ENCODE measurements around the gene WDR33. TPM values are rescaled to one million over a fixed set of nuclear protein-coding genes. Genes with fewer than 3 reads are reported as not detected.
A peak's percentile ranks its signal among the peaks of the same experiment; 100 is the strongest.

Gene WDR33
- total and polyA plus RNA-seq, 2 of the 13 experiments (the other 11 are each of a cell fraction or from before 2014, with no cell fraction given): 54.9 to 78.2 TPM

DNA sequence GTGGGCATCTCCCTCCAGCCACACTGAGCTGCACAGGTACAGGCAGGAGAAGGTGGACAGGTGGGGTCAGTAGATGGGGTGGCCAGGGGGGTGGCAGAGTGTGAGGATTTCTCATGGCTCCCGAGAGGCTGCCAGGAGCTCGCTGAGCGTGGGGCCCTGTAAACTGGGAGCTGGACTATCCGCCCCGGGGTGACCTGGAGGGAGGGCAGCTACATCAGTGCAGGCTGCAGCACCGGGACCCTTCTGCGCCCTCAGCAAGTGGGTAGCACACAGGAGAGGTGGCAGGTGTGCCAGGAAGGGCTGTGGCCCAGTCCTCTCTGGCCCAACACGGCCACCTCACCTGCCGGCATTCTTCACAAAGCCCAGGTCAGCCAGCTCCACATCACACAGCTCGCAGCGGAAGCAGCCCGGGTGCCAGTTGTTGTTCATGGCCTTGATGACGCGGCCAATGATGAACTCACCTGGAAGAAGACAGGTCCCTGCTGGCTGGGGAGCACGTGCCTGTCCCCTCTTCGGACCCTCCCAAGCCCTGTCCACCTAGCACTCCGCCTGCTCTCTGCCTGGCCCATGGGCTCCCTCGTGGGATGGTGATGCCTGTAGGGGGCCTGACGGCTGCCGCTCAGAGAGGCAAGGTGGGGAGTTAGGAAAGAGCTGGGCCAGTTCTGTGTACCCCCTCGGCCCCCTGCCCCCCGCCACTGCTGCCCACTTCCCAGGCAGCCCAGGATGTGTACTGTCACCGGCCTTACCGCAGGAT is 156.7 kb downstream of the WDR33 start:
- no peaks in the 10 kb centered on the region for H3K79me2 ChIP-seq (ENCODE audit: insufficient read depth, low read length)
- in situ Hi-C loops (cut with HindIII; ENCODE audit: extremely low pct_ligation_motif_present, low pct_unique_long_range_greater_than_20kb): no loop called here
- H3K4me2 ChIP-seq (ENCODE audit: low read depth, low read length): no peak overlapping the region
- peaks cover 6 to 66% of the 10 kb centered on the region in 2 experiments for H3K27me3 ChIP-seq (ENCODE audit: control insufficient read depth in 1 of 2, insufficient read depth in 2 of 2, low read length in 2 of 2)
- TF ChIP-seq SRY (CRISPR knock-in tag; IDR thresholded peaks at IDR 0.05) (no peak), CREB1 (IDR thresholded peaks at IDR 0.05) (peak; percentile 65; the same call in 1 of the 2 replicates), CREB1 (CRISPR knock-in tag; IDR thresholded peaks at IDR 0.05) (no peak)
- H3K9ac ChIP-seq (ENCODE audit: insufficient read depth, low read depth, low read length): no peak overlapping the region
- POLR2A ChIA-PET: no interaction called here
- H3K9me3 ChIP-seq (ENCODE audit: low read length): no peaks in the 10 kb centered on the region
- no peak for DNase-seq (ENCODE audit: low spot score)
- intact Hi-C loops (cut with micrococcal nuclease; ENCODE audit: unreplicated experiment): no loop called here
- H3K4me3 ChIP-seq (replicated peaks in 1 of 3; ENCODE audit: insufficient read depth in 1 of 3, low read depth in 2 of 3, low read length in 3 of 3): no peak overlapping the region
- H3K4me1 ChIP-seq (ENCODE audit: insufficient read depth, low read length): peaks cover 34% of the 10 kb centered on the region
- CTCF ChIA-PET (ENCODE audit: low intra/inter-chr PET ratio, low total read pairs): no interaction called here
- H3K36me3 ChIP-seq (replicated peaks in 1 of 2; ENCODE audit: control insufficient read depth in 1 of 2, insufficient read depth in 2 of 2, low read length in 2 of 2): no peaks in the 10 kb centered on the region
- no peaks in the 10 kb centered on the region for H4K20me1 ChIP-seq (ENCODE audit: insufficient read depth, low read length)
- H2AFZ ChIP-seq (ENCODE audit: low read length): no peak overlapping the region
- 49% methylated on average over 24 of the region's 24 CpGs for WGBS (ENCODE audit: low lambda C conversion rate)
- FAIRE-seq: no peak
- no peak for ATAC-seq
- no TSS peak for BruUV-seq (replicated peaks)
- H3K27ac ChIP-seq (ENCODE audit: extremely low read length, insufficient read depth, low read length): no peak overlapping the region

DNA sequence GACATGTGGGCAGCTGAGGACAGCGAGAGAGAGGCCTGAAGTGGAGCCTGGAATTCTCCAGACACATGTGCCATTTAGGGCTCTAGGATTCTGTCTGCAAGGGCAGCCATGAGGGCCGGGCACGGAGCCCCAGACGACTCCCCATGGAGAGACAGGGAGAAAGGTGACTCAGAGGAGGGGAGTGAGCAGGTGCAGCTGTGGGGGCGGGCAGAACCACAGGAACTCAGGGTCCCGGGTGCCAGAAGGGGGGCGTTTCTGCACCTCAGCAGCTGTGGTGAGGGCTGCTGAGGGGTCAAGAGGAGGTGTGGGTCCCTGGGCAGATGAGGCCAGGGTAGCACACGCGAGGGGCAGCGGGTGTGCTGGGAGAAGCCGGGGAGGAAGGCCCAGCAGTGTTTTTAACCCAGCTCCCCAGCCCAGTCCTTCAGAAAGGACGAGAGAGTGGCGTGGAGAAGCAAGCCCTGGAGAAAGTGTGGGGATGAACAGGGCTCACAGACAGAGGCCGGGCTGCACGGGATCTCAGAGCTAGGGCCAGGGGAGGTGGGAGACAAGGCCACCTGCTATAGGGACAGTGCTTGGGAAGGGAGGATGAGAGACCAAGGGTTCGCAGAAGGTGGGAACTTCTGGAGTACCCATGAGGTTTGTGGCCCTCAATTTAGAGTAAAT is 157.4 kb downstream of the WDR33 start:
- H3K4me2 ChIP-seq (ENCODE audit: low read depth, low read length): no peak overlapping the region
- 37% methylated on average over 16 of the region's 16 CpGs for WGBS (ENCODE audit: low lambda C conversion rate)
- no peak overlapping the region for H3K4me3 ChIP-seq (replicated peaks in 1 of 3; ENCODE audit: insufficient read depth in 1 of 3, low read depth in 2 of 3, low read length in 3 of 3)
- CTCF ChIA-PET (ENCODE audit: low intra/inter-chr PET ratio, low total read pairs): no interaction called here
- no peak overlapping the region for H3K27ac ChIP-seq (ENCODE audit: extremely low read length, insufficient read depth, low read length)
- H3K27me3 ChIP-seq (ENCODE audit: control insufficient read depth in 1 of 2, insufficient read depth in 2 of 2, low read length in 2 of 2): peaks cover 6 to 61% of the 10 kb centered on the region in 2 experiments
- no peak for TF ChIP-seq BHLHE40 (IDR thresholded peaks at IDR 0.05; ENCODE audit: low read length)
- TF ChIP-seq, protein P1, sequence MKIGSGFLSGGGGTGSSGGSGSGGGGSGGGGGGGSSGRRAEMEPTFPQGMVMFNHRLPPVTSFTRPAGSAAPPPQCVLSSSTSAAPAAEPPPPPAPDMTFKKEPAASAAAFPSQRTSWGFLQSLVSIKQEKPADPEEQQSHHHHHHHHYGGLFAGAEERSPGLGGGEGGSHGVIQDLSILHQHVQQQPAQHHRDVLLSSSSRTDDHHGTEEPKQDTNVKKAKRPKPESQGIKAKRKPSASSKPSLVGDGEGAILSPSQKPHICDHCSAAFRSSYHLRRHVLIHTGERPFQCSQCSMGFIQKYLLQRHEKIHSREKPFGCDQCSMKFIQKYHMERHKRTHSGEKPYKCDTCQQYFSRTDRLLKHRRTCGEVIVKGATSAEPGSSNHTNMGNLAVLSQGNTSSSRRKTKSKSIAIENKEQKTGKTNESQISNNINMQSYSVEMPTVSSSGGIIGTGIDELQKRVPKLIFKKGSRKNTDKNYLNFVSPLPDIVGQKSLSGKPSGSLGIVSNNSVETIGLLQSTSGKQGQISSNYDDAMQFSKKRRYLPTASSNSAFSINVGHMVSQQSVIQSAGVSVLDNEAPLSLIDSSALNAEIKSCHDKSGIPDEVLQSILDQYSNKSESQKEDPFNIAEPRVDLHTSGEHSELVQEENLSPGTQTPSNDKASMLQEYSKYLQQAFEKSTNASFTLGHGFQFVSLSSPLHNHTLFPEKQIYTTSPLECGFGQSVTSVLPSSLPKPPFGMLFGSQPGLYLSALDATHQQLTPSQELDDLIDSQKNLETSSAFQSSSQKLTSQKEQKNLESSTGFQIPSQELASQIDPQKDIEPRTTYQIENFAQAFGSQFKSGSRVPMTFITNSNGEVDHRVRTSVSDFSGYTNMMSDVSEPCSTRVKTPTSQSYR (CRISPR knock-in tag; IDR thresholded peaks at IDR 0.05; ENCODE audit: borderline replicate concordance): no peak
- no peak for TF ChIP-seq ZSCAN12 (CRISPR knock-in tag; IDR thresholded peaks at IDR 0.05)
- TF ChIP-seq RXRA (CRISPR knock-in tag; IDR thresholded peaks at IDR 0.05): 0 out of 2 replicates have a peak, but pooled peaks have one; percentile 0
- TF ChIP-seq, protein P2, sequence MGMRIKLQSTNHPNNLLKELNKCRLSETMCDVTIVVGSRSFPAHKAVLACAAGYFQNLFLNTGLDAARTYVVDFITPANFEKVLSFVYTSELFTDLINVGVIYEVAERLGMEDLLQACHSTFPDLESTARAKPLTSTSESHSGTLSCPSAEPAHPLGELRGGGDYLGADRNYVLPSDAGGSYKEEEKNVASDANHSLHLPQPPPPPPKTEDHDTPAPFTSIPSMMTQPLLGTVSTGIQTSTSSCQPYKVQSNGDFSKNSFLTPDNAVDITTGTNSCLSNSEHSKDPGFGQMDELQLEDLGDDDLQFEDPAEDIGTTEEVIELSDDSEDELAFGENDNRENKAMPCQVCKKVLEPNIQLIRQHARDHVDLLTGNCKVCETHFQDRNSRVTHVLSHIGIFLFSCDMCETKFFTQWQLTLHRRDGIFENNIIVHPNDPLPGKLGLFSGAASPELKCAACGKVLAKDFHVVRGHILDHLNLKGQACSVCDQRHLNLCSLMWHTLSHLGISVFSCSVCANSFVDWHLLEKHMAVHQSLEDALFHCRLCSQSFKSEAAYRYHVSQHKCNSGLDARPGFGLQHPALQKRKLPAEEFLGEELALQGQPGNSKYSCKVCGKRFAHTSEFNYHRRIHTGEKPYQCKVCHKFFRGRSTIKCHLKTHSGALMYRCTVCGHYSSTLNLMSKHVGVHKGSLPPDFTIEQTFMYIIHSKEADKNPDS (CRISPR knock-in tag; IDR thresholded peaks at IDR 0.05): no peak
- no peaks in the 10 kb centered on the region for H3K9me3 ChIP-seq (ENCODE audit: low read length)
- DNase-seq (ENCODE audit: low spot score): no peak
- no TSS peak for BruUV-seq (replicated peaks)
- H3K9ac ChIP-seq (ENCODE audit: insufficient read depth, low read depth, low read length): no peak overlapping the region
- POLR2A ChIA-PET: no interaction called here
- no peak overlapping the region for H2AFZ ChIP-seq (ENCODE audit: low read length)
- H3K4me1 ChIP-seq (ENCODE audit: insufficient read depth, low read length): peaks cover 36% of the 10 kb centered on the region
- H3K36me3 ChIP-seq (replicated peaks in 1 of 2; ENCODE audit: control insufficient read depth in 1 of 2, insufficient read depth in 2 of 2, low read length in 2 of 2): no peaks in the 10 kb centered on the region
- no peaks in the 10 kb centered on the region for H4K20me1 ChIP-seq (ENCODE audit: insufficient read depth, low read length)
- FAIRE-seq: no peak
- ATAC-seq: no peak
- intact Hi-C loops (cut with micrococcal nuclease; ENCODE audit: unreplicated experiment): no loop called here
- H3K79me2 ChIP-seq (ENCODE audit: insufficient read depth, low read length): no peaks in the 10 kb centered on the region
- in situ Hi-C loops (cut with HindIII; ENCODE audit: extremely low pct_ligation_motif_present, low pct_unique_long_range_greater_than_20kb): no loop called here
